GM12892 (cell line): Measurements from ENCODE around the gene NCOR1.

Source experiments
- POLR2A ChIP-seq: IDR thresholded peaks from 2 replicates; pipeline ENCODE4 v1.6.1; 2011; ENCODE audit warnings: low read depth, low read length, control low read depth
- TAF1 ChIP-seq: IDR thresholded peaks from 2 replicates; pipeline ENCODE4 v1.6.1; 2011; ENCODE audit warnings: low read depth, mild to moderate bottlenecking, control low read depth, low read length, borderline replicate concordance

- TF ChIP-seq POLR2A: no peak
- no peak for TF ChIP-seq TAF1
Observed at GRCh38 chr17:16023881-16024280, 191.5 kb downstream of the NCOR1 start.
